ENCODE data around the gene RAB44. TPM values are rescaled to one million over a fixed set of nuclear protein-coding genes. Genes with fewer than 3 reads are reported as not detected.

RAB44 gene
- total and polyA plus RNA-seq, 2 of the 4 experiments (the other 2 are of a cell fraction) = 0.03 TPM; not detected in 1

DNA sequence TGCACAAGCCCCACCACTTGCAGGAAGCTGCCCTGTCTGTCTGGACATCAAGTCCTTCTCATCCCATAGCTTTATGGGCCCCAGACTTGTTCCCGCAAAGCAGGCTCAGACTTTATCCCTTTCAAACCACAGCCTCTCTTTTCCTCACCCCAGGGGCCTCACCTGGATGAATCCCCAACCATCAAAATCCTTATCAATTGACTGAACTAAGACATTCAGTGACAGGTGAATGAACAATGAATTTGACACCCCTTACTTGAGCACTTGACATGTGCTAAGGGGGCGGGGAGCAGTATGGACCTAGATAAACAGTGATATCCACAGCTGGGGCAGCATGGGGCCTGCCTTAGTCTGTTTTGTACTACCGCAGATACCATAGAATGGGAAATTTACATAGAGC lies 5.0 kb downstream of the RAB44 start:
- Histone ChIP-seq H4K5ac (ENCODE audit: low read depth, low read length) (no peak overlapping the region), H3K4ac (ENCODE audit: low read depth, low read length) (no peak overlapping the region), H3K36me3 (ENCODE audit: control insufficient read depth, insufficient read depth, low read length) (no peaks in the 10 kb centered on the region), H3K79me1 (ENCODE audit: low read depth in 1 of 2, low read length in 2 of 2) (no peaks in the 10 kb centered on the region), H3K56ac (ENCODE audit: extremely low read depth, insufficient read depth, low read length) (no peak overlapping the region), H3K18ac (ENCODE audit: low read depth, low read length) (no peak overlapping the region), H3K9me1 (ENCODE audit: insufficient read depth, low read length) (peaks cover 3% of the 10 kb centered on the region; the same call in 1 of the 2 replicates), H2BK15ac (ENCODE audit: low read depth, low read length) (no peak overlapping the region), H2BK120ac (ENCODE audit: low read depth, low read length) (no peak overlapping the region), H3K4me1 (ENCODE audit: control insufficient read depth, insufficient read depth, low read length) (no peaks in the 10 kb centered on the region), H2AK9ac (replicated peaks; ENCODE audit: low read depth, low read length, poor library complexity) (no peak overlapping the region), H4K91ac (ENCODE audit: insufficient read depth, low read depth, low read length) (no peak overlapping the region), H3K27me3 (ENCODE audit: control insufficient read depth, insufficient read depth, low read length) (peaks cover 26% of the 10 kb centered on the region), H3K9ac (ENCODE audit: low read depth, low read length) (no peak overlapping the region), H4K8ac (ENCODE audit: low read depth in 2 of 2, low read length in 2 of 2) (no peak overlapping the region), H3K23ac (ENCODE audit: low read depth, low read length) (no peak overlapping the region), H3K4me3 (ENCODE audit: insufficient read depth, low read depth, low read length) (no peak overlapping the region), H4K20me1 (ENCODE audit: insufficient read depth, low read length) (no peaks in the 10 kb centered on the region), H3K4me2 (ENCODE audit: low read depth, low read length) (no peak overlapping the region), H2BK20ac (ENCODE audit: low read depth, low read length) (no peak overlapping the region), H2BK5ac (ENCODE audit: low read depth, low read length, poor library complexity, severe bottlenecking) (no peak overlapping the region), H3K27ac (ENCODE audit: insufficient read depth, low read length) (no peak overlapping the region), H3K14ac (replicated peaks; ENCODE audit: low read depth, low read length) (no peak overlapping the region), H2AFZ (replicated peaks; ENCODE audit: low read length, poor library complexity) (no peak overlapping the region), H2AK5ac (ENCODE audit: low read depth, low read length) (no peak overlapping the region), H3K9me3 (ENCODE audit: control insufficient read depth, insufficient read depth, low read length) (no peaks in the 10 kb centered on the region)
- in situ Hi-C loops (cut with MboI; ENCODE audit: low sequenced_read_pairs) (loop anchor here (5.0 kb wide), 1 partner anchor 50 kb away; no protein-coding TSS in a partner anchor), dilution Hi-C loops (cut with HindIII; ENCODE audit: low sequenced_read_pairs, unreplicated experiment) (no loop called here), intact Hi-C loops (cut with micrococcal nuclease) (no loop called here)
- BruUV-seq (replicated peaks) = no TSS peak
- POLR2A ChIA-PET (ENCODE audit: unreplicated experiment) = no interaction called here
- ATAC-seq (ENCODE audit: low read depth) (no peak), DNase-seq (no peak)
- TF ChIP-seq RAD21 (IDR thresholded peaks at IDR 0.05; ENCODE audit: low read length) = no peak
- no peak for TF ChIP-seq POLR2A (IDR thresholded peaks at IDR 0.05; ENCODE audit: low read depth, low read length)
- TF ChIP-seq CEBPB (IDR thresholded peaks at IDR 0.05; ENCODE audit: low read depth, low read length) = no peak
- TF ChIP-seq, protein P1, sequence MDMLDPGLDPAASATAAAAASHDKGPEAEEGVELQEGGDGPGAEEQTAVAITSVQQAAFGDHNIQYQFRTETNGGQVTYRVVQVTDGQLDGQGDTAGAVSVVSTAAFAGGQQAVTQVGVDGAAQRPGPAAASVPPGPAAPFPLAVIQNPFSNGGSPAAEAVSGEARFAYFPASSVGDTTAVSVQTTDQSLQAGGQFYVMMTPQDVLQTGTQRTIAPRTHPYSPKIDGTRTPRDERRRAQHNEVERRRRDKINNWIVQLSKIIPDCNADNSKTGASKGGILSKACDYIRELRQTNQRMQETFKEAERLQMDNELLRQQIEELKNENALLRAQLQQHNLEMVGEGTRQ (IDR thresholded peaks at IDR 0.05; ENCODE audit: low read depth, low read length) = no peak
- TF ChIP-seq, protein P2, sequence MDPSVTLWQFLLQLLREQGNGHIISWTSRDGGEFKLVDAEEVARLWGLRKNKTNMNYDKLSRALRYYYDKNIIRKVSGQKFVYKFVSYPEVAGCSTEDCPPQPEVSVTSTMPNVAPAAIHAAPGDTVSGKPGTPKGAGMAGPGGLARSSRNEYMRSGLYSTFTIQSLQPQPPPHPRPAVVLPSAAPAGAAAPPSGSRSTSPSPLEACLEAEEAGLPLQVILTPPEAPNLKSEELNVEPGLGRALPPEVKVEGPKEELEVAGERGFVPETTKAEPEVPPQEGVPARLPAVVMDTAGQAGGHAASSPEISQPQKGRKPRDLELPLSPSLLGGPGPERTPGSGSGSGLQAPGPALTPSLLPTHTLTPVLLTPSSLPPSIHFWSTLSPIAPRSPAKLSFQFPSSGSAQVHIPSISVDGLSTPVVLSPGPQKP (IDR thresholded peaks at IDR 0.05; ENCODE audit: borderline replicate concordance, low read depth, low read length) = no peak
- TF ChIP-seq NFE2L2 (IDR thresholded peaks at IDR 0.05; ENCODE audit: low read depth, low read length) = no peak
- no peak for TF ChIP-seq MAFK (IDR thresholded peaks at IDR 0.05; ENCODE audit: low read depth, low read length)
- no peak for TF ChIP-seq MXI1 (IDR thresholded peaks at IDR 0.05; ENCODE audit: borderline replicate concordance, low read depth, low read length)
- no peak for TF ChIP-seq RFX5 (IDR thresholded peaks at IDR 0.05; ENCODE audit: low read depth, low read length)
- TF ChIP-seq, protein P3, sequence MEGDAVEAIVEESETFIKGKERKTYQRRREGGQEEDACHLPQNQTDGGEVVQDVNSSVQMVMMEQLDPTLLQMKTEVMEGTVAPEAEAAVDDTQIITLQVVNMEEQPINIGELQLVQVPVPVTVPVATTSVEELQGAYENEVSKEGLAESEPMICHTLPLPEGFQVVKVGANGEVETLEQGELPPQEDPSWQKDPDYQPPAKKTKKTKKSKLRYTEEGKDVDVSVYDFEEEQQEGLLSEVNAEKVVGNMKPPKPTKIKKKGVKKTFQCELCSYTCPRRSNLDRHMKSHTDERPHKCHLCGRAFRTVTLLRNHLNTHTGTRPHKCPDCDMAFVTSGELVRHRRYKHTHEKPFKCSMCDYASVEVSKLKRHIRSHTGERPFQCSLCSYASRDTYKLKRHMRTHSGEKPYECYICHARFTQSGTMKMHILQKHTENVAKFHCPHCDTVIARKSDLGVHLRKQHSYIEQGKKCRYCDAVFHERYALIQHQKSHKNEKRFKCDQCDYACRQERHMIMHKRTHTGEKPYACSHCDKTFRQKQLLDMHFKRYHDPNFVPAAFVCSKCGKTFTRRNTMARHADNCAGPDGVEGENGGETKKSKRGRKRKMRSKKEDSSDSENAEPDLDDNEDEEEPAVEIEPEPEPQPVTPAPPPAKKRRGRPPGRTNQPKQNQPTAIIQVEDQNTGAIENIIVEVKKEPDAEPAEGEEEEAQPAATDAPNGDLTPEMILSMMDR (conservative IDR thresholded peaks at IDR 0.05; ENCODE audit: low read depth, low read length) = no peak
- CTCF ChIA-PET = no interaction called here
- WGBS, 2 experiments (ENCODE audit: extremely low coverage in 2 of 2, insufficient read length in 1 of 2) = no CpG with 5 or more reads among the region's 3 CpGs

Measured in IMR-90 (cell line).